ENCODE measurements around the gene ETV3L. TPM values are rescaled to one million over a fixed set of nuclear protein-coding genes. Genes with fewer than 3 reads are reported as not detected.

Gene ETV3L
- total and polyA plus RNA-seq, 2 donors from 2014 or later: not detected

GRCh38 chr1:157132616-157133167 lies 33.1 kb upstream of the ETV3L start:
- Histone ChIP-seq H3K27me3 (ENCODE audit: control insufficient read depth, insufficient read depth, low read length) (no peaks in the 10 kb centered on the region), H3K4me3 (ENCODE audit: low read length in 3 of 3) (no peak overlapping the region), H3K36me3 (ENCODE audit: control insufficient read depth in 2 of 3, insufficient read depth in 3 of 3, low read length in 3 of 3) (peaks cover 8 to 62% (median 31%) of the 10 kb centered on the region in 3 donors), H3K9ac (ENCODE audit: low read length in 3 of 3) (no peak overlapping the region), H3K4me1 (ENCODE audit: control insufficient read depth in 2 of 3, insufficient read depth in 2 of 3, low read depth in 1 of 3, low read length in 3 of 3) (peaks cover 0 to 15% (median 10%) of the 10 kb centered on the region in 3 donors), H3K27ac (ENCODE audit: low read depth in 2 of 2, low read length in 2 of 2) (no peak overlapping the region), H3K9me3 (ENCODE audit: control insufficient read depth in 2 of 3, insufficient read depth in 1 of 3, low read length in 3 of 3) (no peaks in the 10 kb centered on the region)
- no peak for TF ChIP-seq CTCF (IDR thresholded peaks at IDR 0.05; ENCODE audit: borderline replicate concordance, extremely low read depth, insufficient read depth)
- no peak for FAIRE-seq
- intact Hi-C loops (cut with DNase I): no loop called here
- no peak for DNase-seq

- no peak overlapping the region for H3K27ac ChIP-seq (ENCODE audit: low read depth in 2 of 2, low read length in 2 of 2)
- no peak for TF ChIP-seq CTCF (IDR thresholded peaks at IDR 0.05; ENCODE audit: borderline replicate concordance, extremely low read depth, insufficient read depth)
- DNase-seq (no peak), FAIRE-seq (no peak)
- no peak overlapping the region for H3K9ac ChIP-seq (ENCODE audit: low read length in 3 of 3)
- no peaks in the 10 kb centered on the region for H3K27me3 ChIP-seq (ENCODE audit: control insufficient read depth, insufficient read depth, low read length)
- no peak overlapping the region for H3K4me3 ChIP-seq (ENCODE audit: low read length in 3 of 3)
- intact Hi-C loops (cut with DNase I): no loop called here
- H3K4me1 ChIP-seq (ENCODE audit: control insufficient read depth in 2 of 3, insufficient read depth in 2 of 3, low read depth in 1 of 3, low read length in 3 of 3): peaks cover 0 to 11% (median 10%) of the 10 kb centered on the region in 3 donors
- H3K9me3 ChIP-seq (ENCODE audit: control insufficient read depth in 2 of 3, insufficient read depth in 1 of 3, low read length in 3 of 3): no peaks in the 10 kb centered on the region
- H3K36me3 ChIP-seq (ENCODE audit: control insufficient read depth in 2 of 3, insufficient read depth in 3 of 3, low read length in 3 of 3): peaks cover 8 to 63% (median 31%) of the 10 kb centered on the region in 3 donors
Measured at GRCh38 chr1:157132111-157132510, 32.5 kb upstream of the ETV3L start.

- H3K36me3 ChIP-seq (ENCODE audit: control insufficient read depth in 2 of 3, insufficient read depth in 3 of 3, low read length in 3 of 3): peaks cover 8 to 63% (median 31%) of the 10 kb centered on the region in 3 donors
- no peaks in the 10 kb centered on the region for H3K9me3 ChIP-seq (ENCODE audit: control insufficient read depth in 2 of 3, insufficient read depth in 1 of 3, low read length in 3 of 3)
- FAIRE-seq (no peak), DNase-seq (no peak)
- no peak for TF ChIP-seq CTCF (IDR thresholded peaks at IDR 0.05; ENCODE audit: borderline replicate concordance, extremely low read depth, insufficient read depth)
- H3K4me1 ChIP-seq (ENCODE audit: control insufficient read depth in 2 of 3, insufficient read depth in 2 of 3, low read depth in 1 of 3, low read length in 3 of 3): peaks cover 0 to 7% (median 4%) of the 10 kb centered on the region in 3 donors
- no peak overlapping the region for H3K9ac ChIP-seq (ENCODE audit: low read length in 3 of 3)
- H3K4me3 ChIP-seq (ENCODE audit: low read length in 3 of 3): no peak overlapping the region
- H3K27me3 ChIP-seq (ENCODE audit: control insufficient read depth, insufficient read depth, low read length): no peaks in the 10 kb centered on the region
- no peak overlapping the region for H3K27ac ChIP-seq (ENCODE audit: low read depth in 2 of 2, low read length in 2 of 2)
- intact Hi-C loops (cut with DNase I): no loop called here
Measured at GRCh38 chr1:157131281-157131680, 31.7 kb upstream of the ETV3L start.

- TF ChIP-seq CTCF (IDR thresholded peaks at IDR 0.05; ENCODE audit: borderline replicate concordance, extremely low read depth, insufficient read depth): no peak
- no peak for FAIRE-seq
- Histone ChIP-seq H3K27me3 (ENCODE audit: control insufficient read depth, insufficient read depth, low read length) (no peaks in the 10 kb centered on the region), H3K9me3 (ENCODE audit: control insufficient read depth in 2 of 3, insufficient read depth in 1 of 3, low read length in 3 of 3) (no peaks in the 10 kb centered on the region), H3K27ac (ENCODE audit: low read depth in 2 of 2, low read length in 2 of 2) (no peak overlapping the region), H3K36me3 (ENCODE audit: control insufficient read depth in 2 of 3, insufficient read depth in 3 of 3, low read length in 3 of 3) (peaks cover 0 to 39% (median 20%) of the 10 kb centered on the region in 3 donors), H3K4me1 (ENCODE audit: control insufficient read depth in 2 of 3, insufficient read depth in 2 of 3, low read depth in 1 of 3, low read length in 3 of 3) (no peaks in the 10 kb centered on the region), H3K4me3 (ENCODE audit: low read length in 3 of 3) (no peak overlapping the region), H3K9ac (ENCODE audit: low read length in 3 of 3) (no peak overlapping the region)
- no peak for DNase-seq
- intact Hi-C loops (cut with DNase I): no loop called here
Measured at GRCh38 chr1:157124855-157125254, 25.2 kb upstream of the ETV3L start.

Data from kidney (tissue), 14 donors.